ENCODE results near the gene IGSF22.

The IGSF22 gene

GRCh38 chr11:18766015-18766414, 40.0 kb upstream of the IGSF22 start:
- no peak for TF ChIP-seq CTCF (IDR thresholded peaks at IDR 0.05)
- H3K4me1 ChIP-seq (ENCODE audit: control insufficient read depth in 1 of 2, insufficient read depth in 1 of 2, low read depth in 1 of 2, low read length in 1 of 2), result no peaks in the 10 kb centered on the region
- no peaks in the 10 kb centered on the region for H3K36me3 ChIP-seq

GRCh38 chr11:18765554-18765953, 39.6 kb upstream of the IGSF22 start:
- no peak overlapping the region for H3K27ac ChIP-seq
- no peak for TF ChIP-seq CTCF (IDR thresholded peaks at IDR 0.05)
- no peaks in the 10 kb centered on the region for H3K36me3 ChIP-seq
- H3K4me3 ChIP-seq (ENCODE audit: low read depth in 1 of 2, low read length in 1 of 2), result no peak overlapping the region
- H3K9me3 ChIP-seq, result no peaks in the 10 kb centered on the region
- no peaks in the 10 kb centered on the region for H3K4me1 ChIP-seq (ENCODE audit: control insufficient read depth in 1 of 2, insufficient read depth in 1 of 2, low read depth in 1 of 2, low read length in 1 of 2)
- no peaks in the 10 kb centered on the region for H3K27me3 ChIP-seq

More at GRCh38 chr11:18766015-18766414, 40.0 kb upstream of the IGSF22 start:
- Histone ChIP-seq H3K27me3 (no peaks in the 10 kb centered on the region), H3K27ac (no peak overlapping the region), H3K9me3 (no peaks in the 10 kb centered on the region), H3K4me3 (ENCODE audit: low read depth in 1 of 2, low read length in 1 of 2) (no peak overlapping the region)

GRCh38 chr11:18761741-18762140, 35.8 kb upstream of the IGSF22 start:
- no peak overlapping the region for H3K27ac ChIP-seq
- no peaks in the 10 kb centered on the region for H3K9me3 ChIP-seq
- H3K4me3 ChIP-seq (ENCODE audit: low read depth in 1 of 2, low read length in 1 of 2), result no peak overlapping the region
- no peak for TF ChIP-seq CTCF (IDR thresholded peaks at IDR 0.05)
- no peaks in the 10 kb centered on the region for H3K4me1 ChIP-seq (ENCODE audit: control insufficient read depth in 1 of 2, insufficient read depth in 1 of 2, low read depth in 1 of 2, low read length in 1 of 2)
- H3K27me3 ChIP-seq, result no peaks in the 10 kb centered on the region
- H3K36me3 ChIP-seq, result no peaks in the 10 kb centered on the region

GRCh38 chr11:18761144-18761543, 35.2 kb upstream of the IGSF22 start:
- H3K36me3 ChIP-seq, result no peaks in the 10 kb centered on the region
- no peak for TF ChIP-seq CTCF (IDR thresholded peaks at IDR 0.05)
- H3K4me1 ChIP-seq (ENCODE audit: control insufficient read depth in 1 of 2, insufficient read depth in 1 of 2, low read depth in 1 of 2, low read length in 1 of 2), result no peaks in the 10 kb centered on the region

GRCh38 chr11:18757811-18758210, 31.8 kb upstream of the IGSF22 start:
- Histone ChIP-seq H3K27ac (no peak overlapping the region), H3K36me3 (no peaks in the 10 kb centered on the region), H3K4me1 (ENCODE audit: control insufficient read depth in 1 of 2, insufficient read depth in 1 of 2, low read depth in 1 of 2, low read length in 1 of 2) (no peaks in the 10 kb centered on the region), H3K4me3 (ENCODE audit: low read depth in 1 of 2, low read length in 1 of 2) (no peak overlapping the region), H3K9me3 (no peaks in the 10 kb centered on the region), H3K27me3 (peaks cover 4% of the 10 kb centered on the region)
- TF ChIP-seq CTCF (IDR thresholded peaks at IDR 0.05), result no peak

More at GRCh38 chr11:18761144-18761543, 35.2 kb upstream of the IGSF22 start:
- H3K27ac ChIP-seq, result no peak overlapping the region
- no peaks in the 10 kb centered on the region for H3K27me3 ChIP-seq
- H3K9me3 ChIP-seq, result no peaks in the 10 kb centered on the region
- H3K4me3 ChIP-seq (ENCODE audit: low read depth in 1 of 2, low read length in 1 of 2), result no peak overlapping the region

- H3K4me3 ChIP-seq (ENCODE audit: low read depth in 1 of 2, low read length in 1 of 2), result no peak overlapping the region
- TF ChIP-seq CTCF (IDR thresholded peaks at IDR 0.05), result no peak
- no peaks in the 10 kb centered on the region for H3K36me3 ChIP-seq
- H3K27me3 ChIP-seq, result peaks cover 4% of the 10 kb centered on the region
- no peaks in the 10 kb centered on the region for H3K4me1 ChIP-seq (ENCODE audit: control insufficient read depth in 1 of 2, insufficient read depth in 1 of 2, low read depth in 1 of 2, low read length in 1 of 2)
- H3K9me3 ChIP-seq, result no peaks in the 10 kb centered on the region
- no peak overlapping the region for H3K27ac ChIP-seq
Observed at GRCh38 chr11:18756889-18757288, 30.9 kb upstream of the IGSF22 start.

Measured in neutrophil (primary cell).